ENCODE results near the gene HPS5.

GRCh38 chr11:18254781-18255361 is 67.1 kb downstream of the HPS5 start:
- TF ChIP-seq CTCF (IDR thresholded peaks at IDR 0.05) (no peak), POLR2A (IDR thresholded peaks at IDR 0.05) (no peak)
